Neuronal stem cell (in vitro differentiated cells): ENCODE measurements around the gene MSANTD2.
A peak's percentile ranks its signal among the peaks of the same experiment; 100 is the strongest.

ENCODE experiments used
- DNase-seq: peaks from one replicate; pipeline ENCODE4 v3.0.0-alpha.2; 2013; ENCODE audit warnings: low spot score
- H2AFZ ChIP-seq: one replicate; pipeline ENCODE4 v1.6.1; 2013; ENCODE audit warnings: mild to moderate bottlenecking, low read length, inconsistent platforms
- H2AK5ac ChIP-seq: 2 replicates; pipeline ENCODE4 v1.6.1; 2013; ENCODE audit warnings: low read depth, mild to moderate bottlenecking, inconsistent platforms, low read length, moderate library complexity, mixed read lengths
- H2BK120ac ChIP-seq: 2 replicates; pipeline ENCODE4 v1.6.1; 2013; ENCODE audit warnings: low read depth, mild to moderate bottlenecking, inconsistent platforms, low read length, moderate library complexity, mixed read lengths
- H2BK12ac ChIP-seq: one replicate; pipeline ENCODE4 v1.6.1; 2013; ENCODE audit warnings: low read length, inconsistent platforms
- H2BK15ac ChIP-seq: 2 replicates; pipeline ENCODE4 v1.6.1; 2013; ENCODE audit warnings: mild to moderate bottlenecking, low read length, inconsistent platforms, mixed read lengths
- H2BK5ac ChIP-seq: one replicate; pipeline ENCODE4 v1.6.1; 2013; ENCODE audit warnings: inconsistent platforms, mild to moderate bottlenecking, low read length, moderate library complexity
- H3K14ac ChIP-seq: one replicate; pipeline ENCODE4 v1.6.1; 2013; ENCODE audit warnings: low read length, inconsistent platforms
- H3K18ac ChIP-seq: 2 replicates; pipeline ENCODE4 v1.6.1; 2013; ENCODE audit warnings: low read length, inconsistent platforms
- H3K23ac ChIP-seq: 2 replicates; pipeline ENCODE4 v1.6.1; 2013; ENCODE audit warnings: low read depth, mild to moderate bottlenecking, mixed read lengths, low read length, inconsistent platforms; ENCODE audit not compliant: poor library complexity
- H3K27ac ChIP-seq: replicated peaks from 3 replicates; pipeline ENCODE4 v1.5.1; 2013; ENCODE audit warnings: low read length, inconsistent platforms
- H3K27me3 ChIP-seq, 3 experiments: 2 replicates each; pipeline ENCODE4 v1.6.1; 2013; ENCODE audit warnings: low read length in 3 of 3, mild to moderate bottlenecking in 2 of 3, inconsistent platforms in 1 of 3, low read depth in 1 of 3, mixed read lengths in 1 of 3, moderate library complexity in 1 of 3; ENCODE audit not compliant: control insufficient read depth in 3 of 3, insufficient read depth in 3 of 3
- H3K36me3 ChIP-seq, 2 donors: replicated peaks in 1 of 2; 2 replicates each; pipeline ENCODE4 v1.6.1; 2013; ENCODE audit warnings: low read length in 2 of 2; ENCODE audit not compliant: control insufficient read depth in 2 of 2, insufficient read depth in 2 of 2
- H3K4ac ChIP-seq: 2 replicates; pipeline ENCODE4 v1.6.1; 2013; ENCODE audit warnings: inconsistent platforms, mild to moderate bottlenecking, low read length, moderate library complexity
- H3K4me1 ChIP-seq, 2 donors: 1 replicate in 1 of 2; 2 replicates in 1 of 2; pipeline ENCODE4 v1.6.1; 2013; ENCODE audit warnings: low read length in 2 of 2, low read depth in 1 of 2; ENCODE audit not compliant: control insufficient read depth in 2 of 2, insufficient read depth in 1 of 2
- H3K4me2 ChIP-seq: one replicate; pipeline ENCODE4 v1.6.1; 2013; ENCODE audit warnings: mild to moderate bottlenecking, low read length, inconsistent platforms; ENCODE audit not compliant: insufficient read depth, poor library complexity, severe bottlenecking
- H3K4me3 ChIP-seq, 2 donors: 2 replicates each; pipeline ENCODE4 v1.5.1; 2013; ENCODE audit warnings: low read length in 2 of 2, mild to moderate bottlenecking in 2 of 2, inconsistent platforms in 1 of 2, moderate library complexity in 1 of 2
- H3K79me1 ChIP-seq: one replicate; pipeline ENCODE4 v1.6.1; 2013; ENCODE audit warnings: low read depth, mild to moderate bottlenecking, inconsistent platforms, low read length, moderate library complexity
- H3K9ac ChIP-seq: one replicate; pipeline ENCODE4 v1.6.1; 2013; ENCODE audit warnings: mild to moderate bottlenecking, low read depth, low read length, inconsistent platforms; ENCODE audit not compliant: poor library complexity
- H3K9me3 ChIP-seq, 2 donors: replicated peaks in 1 of 2; 2 replicates each; pipeline versions ENCODE3 to v1.6.1; 2013; ENCODE audit warnings: low read length in 2 of 2, mild to moderate bottlenecking in 2 of 2, inconsistent platforms in 1 of 2, low read depth in 1 of 2, mixed read lengths in 1 of 2, moderate library complexity in 1 of 2; ENCODE audit not compliant: control insufficient read depth in 2 of 2, insufficient read depth in 1 of 2
- H4K8ac ChIP-seq: one replicate; pipeline ENCODE4 v1.6.1; 2013; ENCODE audit warnings: low read depth, mild to moderate bottlenecking, inconsistent platforms, low read length, moderate library complexity
- H4K91ac ChIP-seq: one replicate; pipeline ENCODE4 v1.6.1; 2013; ENCODE audit warnings: low read length, low read depth, mild to moderate bottlenecking, inconsistent platforms; ENCODE audit not compliant: poor library complexity
- WGBS, 2 donors: extraction: QIAGEN DNeasy Blood & Tissue Kit; methylation state at CpG; one replicate each; pipeline ENCODE4 v1.1.7; 2013; ENCODE audit warnings: missing lambda C conversion rate in 2 of 2, mixed read lengths in 1 of 2; ENCODE audit not compliant: insufficient read length in 2 of 2, insufficient replicate concordance in 1 of 2; ENCODE audit errors: extremely low coverage in 2 of 2; 5-methylcytosine and 5-hydroxymethylcytosine counted together

The MSANTD2 gene

DNA sequence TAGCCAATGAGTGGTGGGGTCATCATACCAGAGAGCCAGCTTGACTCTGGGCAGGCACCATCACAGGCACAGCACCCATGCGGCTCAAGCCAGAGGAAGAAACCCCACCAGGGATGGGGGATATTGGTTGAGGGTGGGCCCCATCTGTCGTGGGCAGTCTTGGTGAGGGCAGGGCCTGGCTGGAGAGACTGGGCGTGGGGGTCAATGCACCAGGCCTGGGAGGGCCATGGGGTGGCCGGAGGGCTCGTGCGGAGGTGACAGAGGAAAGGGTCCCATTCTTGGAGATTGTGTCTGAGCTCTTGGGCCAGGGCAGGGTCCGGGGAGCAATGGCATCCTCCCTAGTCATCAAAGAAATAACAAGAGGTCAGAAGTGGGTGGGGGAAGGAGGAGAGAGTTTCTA lies 46.6 kb downstream of the MSANTD2 start:
- Histone ChIP-seq H2AK5ac (no peak overlapping the region), H3K4ac (no peak overlapping the region), H3K27me3 (peaks cover 0 to 88% (median 49%) of the 10 kb centered on the region in 3 experiments), H3K4me1 (peaks cover 9 to 14% of the 10 kb centered on the region in 2 donors), H3K14ac (no peak overlapping the region), H3K79me1 (no peaks in the 10 kb centered on the region), H2AFZ (no peak overlapping the region), H3K9me3 (peaks cover 0 to 3% of the 10 kb centered on the region in 2 donors), H2BK15ac (no peak overlapping the region), H4K8ac (no peak overlapping the region), H3K18ac (no peak overlapping the region), H3K9ac (no peak overlapping the region), H3K4me3 (no peak overlapping the region), H3K27ac (no peak overlapping the region), H2BK12ac (no peak overlapping the region), H3K36me3 (no peaks in the 10 kb centered on the region), H3K23ac (no peak overlapping the region), H3K4me2 (no peak overlapping the region), H2BK5ac (no peak overlapping the region), H2BK120ac (no peak overlapping the region), H4K91ac (no peak overlapping the region)
- WGBS, 2 donors = no CpG with 5 or more reads among the region's 7 CpGs
- DNase-seq = no peak

DNA sequence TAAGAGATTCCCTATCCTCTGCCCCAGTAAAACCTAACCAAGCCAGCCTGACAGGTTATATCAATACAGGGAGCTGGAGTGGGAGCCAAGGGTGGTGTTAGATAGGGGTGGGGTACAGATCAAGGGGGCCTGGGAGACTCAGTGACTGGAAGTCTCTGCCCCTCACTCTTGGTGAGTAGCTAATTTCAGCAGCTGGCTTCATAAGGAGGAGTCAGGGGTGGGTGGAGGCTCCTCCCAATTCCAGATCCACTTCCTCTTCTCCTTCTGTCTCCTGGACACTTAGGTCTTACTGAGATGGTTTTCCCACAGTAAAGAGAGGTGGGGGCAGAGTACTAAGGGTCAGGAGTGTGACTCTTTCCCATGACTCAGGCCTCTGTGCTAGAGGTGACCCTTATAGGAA lies 47.0 kb downstream of the MSANTD2 start:
- Histone ChIP-seq H3K27me3 (peaks cover 0 to 88% (median 51%) of the 10 kb centered on the region in 3 experiments), H4K8ac (no peak overlapping the region), H2BK12ac (no peak overlapping the region), H2AFZ (peak overlapping the region; percentile 33), H2BK5ac (no peak overlapping the region), H3K4me1 (peaks cover 9 to 13% of the 10 kb centered on the region in 2 donors), H3K18ac (no peak overlapping the region), H3K9ac (no peak overlapping the region), H2AK5ac (no peak overlapping the region), H2BK120ac (no peak overlapping the region), H3K27ac (no peak overlapping the region), H3K4me3 (no peak overlapping the region), H3K4me2 (no peak overlapping the region), H3K14ac (no peak overlapping the region), H3K79me1 (no peaks in the 10 kb centered on the region), H3K23ac (no peak overlapping the region), H3K36me3 (no peaks in the 10 kb centered on the region), H3K9me3 (peaks cover 0 to 7% of the 10 kb centered on the region in 2 donors), H4K91ac (no peak overlapping the region), H2BK15ac (no peak overlapping the region), H3K4ac (no peak overlapping the region)
- DNase-seq = no peak

DNA sequence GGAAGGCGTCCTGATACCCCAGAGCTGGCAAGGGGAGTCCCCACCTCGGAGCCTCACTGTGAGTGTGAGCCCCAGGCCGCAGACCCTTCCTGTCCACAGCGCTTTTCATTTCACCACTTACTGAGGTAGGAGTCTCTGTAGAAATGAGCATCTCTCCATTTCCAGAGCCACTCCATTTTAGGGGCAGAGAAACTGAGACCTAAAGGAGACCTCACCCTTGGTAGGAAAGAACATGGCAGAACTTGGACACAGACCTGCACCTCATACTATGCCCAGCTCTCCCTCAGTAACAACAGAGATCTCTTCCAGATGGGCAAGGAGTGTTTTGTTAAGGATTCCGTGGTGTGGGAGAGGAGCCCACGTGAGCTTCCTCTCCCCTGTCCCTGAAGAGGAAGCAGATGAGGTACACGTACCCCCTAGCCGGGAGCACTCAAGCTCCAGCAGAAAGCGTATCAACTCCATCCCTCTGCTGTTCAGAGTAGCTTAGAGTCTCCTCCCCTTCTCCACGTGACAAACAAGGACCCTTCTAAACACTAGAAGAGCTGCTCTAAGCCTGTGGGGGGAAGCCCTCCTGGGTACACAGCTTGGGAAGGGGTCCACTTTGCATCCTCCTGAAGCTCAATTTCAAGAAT lies 47.6 kb downstream of the MSANTD2 start:
- DNase-seq = no peak
- Histone ChIP-seq H3K79me1 (no peaks in the 10 kb centered on the region), H3K9me3 (peaks cover 0 to 9% of the 10 kb centered on the region in 2 donors), H3K4me3 (no peak overlapping the region), H3K27me3 (peaks cover 0 to 88% (median 56%) of the 10 kb centered on the region in 3 experiments), H2BK120ac (no peak overlapping the region), H3K23ac (no peak overlapping the region), H3K36me3 (no peaks in the 10 kb centered on the region), H3K4ac (no peak overlapping the region), H3K18ac (peak overlapping the region; percentile 61), H3K27ac (no peak overlapping the region), H2AFZ (peak overlapping the region; percentile 33), H2BK5ac (no peak overlapping the region), H2AK5ac (no peak overlapping the region), H2BK15ac (peak overlapping the region; percentile 51), H3K4me2 (no peak overlapping the region), H3K14ac (no peak overlapping the region), H2BK12ac (no peak overlapping the region), H4K8ac (no peak overlapping the region), H3K4me1 (peaks cover 9 to 12% of the 10 kb centered on the region in 2 donors), H4K91ac (no peak overlapping the region), H3K9ac (no peak overlapping the region)
- no CpG with 5 or more reads among the region's 10 CpGs for WGBS, 2 donors

DNA sequence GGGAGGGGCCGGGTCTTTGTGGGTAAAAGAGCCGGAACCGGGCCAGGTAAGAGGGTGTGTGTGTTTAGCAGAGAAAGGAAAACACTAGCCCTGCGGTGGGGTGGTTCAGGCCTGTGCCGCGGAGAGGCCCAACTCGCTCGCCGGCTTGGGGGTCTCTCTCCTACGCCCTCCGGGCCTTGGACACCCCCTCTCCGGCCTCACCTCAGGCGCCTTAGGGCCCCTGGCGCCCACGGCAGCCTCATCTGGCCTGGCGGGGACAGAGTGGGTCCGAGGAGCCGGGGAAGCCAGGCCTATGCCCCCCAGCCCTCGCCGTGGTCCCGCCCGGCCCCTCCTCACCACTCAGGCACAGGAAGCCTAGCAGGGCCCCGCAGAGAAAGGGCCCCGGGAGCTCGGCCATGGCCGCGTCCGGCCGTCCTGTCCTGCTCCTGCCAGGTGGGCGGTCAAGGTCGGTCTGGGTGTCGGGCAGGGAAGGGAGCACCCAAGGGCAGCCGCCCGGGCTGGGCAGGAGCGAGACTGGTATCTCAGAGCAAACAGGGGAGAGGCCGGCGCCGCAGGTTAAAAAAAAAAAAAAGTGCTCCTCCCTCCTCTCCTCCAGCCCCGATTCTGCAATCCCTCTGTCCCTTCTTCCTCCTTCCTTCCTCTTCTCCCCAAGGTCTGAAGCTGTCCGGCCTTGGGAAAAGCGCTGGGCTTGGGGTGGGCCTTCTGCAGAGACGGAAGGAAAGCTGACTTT lies 48.3 kb downstream of the MSANTD2 start, which contains the start of gene VSIG2:
Gene VSIG2, minus strand, starts transcription at position 515 of the 730 bp plus-strand sequence. Its CDS starts 118 bp downstream, at position 397.
- Histone ChIP-seq H2BK12ac (no peak within 1 kb of the TSS), H2BK5ac (no peak within 1 kb of the TSS), H3K36me3 (peaks cover 0 to 4% of the 10 kb centered on the region in 2 donors), H2BK15ac (peak within 1 kb of the TSS; percentile 51), H3K4me3 (no peak within 1 kb of the TSS), H3K4ac (no peak within 1 kb of the TSS), H3K9ac (no peak within 1 kb of the TSS), H3K4me1 (peaks cover 9 to 14% of the 10 kb centered on the region in 2 donors), H3K79me1 (no peaks in the 10 kb centered on the region), H3K4me2 (no peak within 1 kb of the TSS), H3K9me3 (peaks cover 0 to 9% of the 10 kb centered on the region in 2 donors), H2AFZ (peak within 1 kb of the TSS; percentile 33), H2AK5ac (no peak within 1 kb of the TSS), H2BK120ac (no peak within 1 kb of the TSS), H4K8ac (peak within 1 kb of the TSS; percentile 45), H4K91ac (no peak within 1 kb of the TSS), H3K14ac (peak within 1 kb of the TSS; percentile 49), H3K23ac (peak within 1 kb of the TSS; percentile 29), H3K18ac (peak within 1 kb of the TSS; percentile 77), H3K27me3 (peaks cover 0 to 88% (median 57%) of the 10 kb centered on the region in 3 experiments), H3K27ac (no peak within 1 kb of the TSS)
- WGBS, 2 donors = no CpG with 5 or more reads among the region's 42 CpGs
- no peak for DNase-seq
